SK-N-SH treated with all-trans-retinoic acid at 6 μM for 48 hours (cell line): Measurements from ENCODE around the gene SAMD11.

Experiments
- ARNTL ChIP-seq: fragments of 450-650 bp; formaldehyde crosslinking; IDR thresholded peaks from 2 replicates; pipeline ENCODE4 v1.5.0; 2020; ENCODE audit warnings: low read depth, mild to moderate bottlenecking, moderate library complexity, borderline replicate concordance
- CREB5 ChIP-seq: fragments of 250-450 bp; sonication (Bioruptor Pico); IDR thresholded peaks from 2 replicates; pipeline ENCODE4 v1.5.1; 2020; ENCODE audit warnings: low read depth, mild to moderate bottlenecking, moderate library complexity
- ISL1 ChIP-seq: fragments of 250-450 bp; sonication (Bioruptor Pico); IDR thresholded peaks from 2 replicates; pipeline ENCODE4 v2.1.2; 2022; ENCODE audit warnings: mild to moderate bottlenecking, moderate library complexity
- OSR1 ChIP-seq: fragments of 250-450 bp; sonication (Bioruptor Pico); IDR thresholded peaks from 2 replicates; pipeline ENCODE4 v1.8.0; 2022; ENCODE audit warnings: moderate library complexity, mild to moderate bottlenecking, inconsistent platforms
- POU6F1 ChIP-seq: fragments of 250-450 bp; sonication (Bioruptor Pico); IDR thresholded peaks from 2 replicates; pipeline ENCODE4 v1.8.0; 2021; ENCODE audit warnings: low read depth, mild to moderate bottlenecking, moderate library complexity, borderline replicate concordance
- PPARA ChIP-seq: fragments of 250-450 bp; sonication (Bioruptor Pico); IDR thresholded peaks from 2 replicates; pipeline ENCODE4 v1.5.0; 2020; ENCODE audit warnings: mild to moderate bottlenecking, borderline replicate concordance
- TOX ChIP-seq: fragments of 250-450 bp; sonication (Bioruptor Pico); IDR thresholded peaks from 2 replicates; pipeline ENCODE4 v1.8.0; 2021; ENCODE audit warnings: mild to moderate bottlenecking, moderate library complexity, borderline replicate concordance
- ZC3H10 ChIP-seq: fragments of 250-450 bp; sonication (Bioruptor Pico); IDR thresholded peaks from 2 replicates; pipeline ENCODE4 v1.5.1; 2021; ENCODE audit warnings: mild to moderate bottlenecking, moderate library complexity
- ZFP3 ChIP-seq: fragments of 250-450 bp; sonication (Bioruptor Pico); IDR thresholded peaks from 2 replicates; pipeline ENCODE4 v1.5.0; 2020; ENCODE audit warnings: mild to moderate bottlenecking, moderate library complexity
- ZFP30 ChIP-seq: fragments of 450-650 bp; formaldehyde crosslinking; IDR thresholded peaks from 2 replicates; pipeline ENCODE4 v1.5.0; 2022; ENCODE audit warnings: mild to moderate bottlenecking, moderate library complexity
- ZNF70 ChIP-seq: fragments of 450-650 bp; formaldehyde crosslinking; IDR thresholded peaks from 2 replicates; pipeline ENCODE4 v1.5.0; 2020; ENCODE audit warnings: mild to moderate bottlenecking, moderate library complexity
- ZNF8 ChIP-seq: fragments of 450-650 bp; formaldehyde crosslinking; IDR thresholded peaks from 2 replicates; pipeline ENCODE4 v1.5.0; 2020; ENCODE audit warnings: mild to moderate bottlenecking, moderate library complexity
- TF ChIP-seq, protein P1 (sequence below): fragments of 250-450 bp; sonication (Bioruptor Pico); IDR thresholded peaks from 2 replicates; pipeline ENCODE4 v1.8.0; 2020; ENCODE audit warnings: mild to moderate bottlenecking, moderate library complexity, borderline replicate concordance
- TF ChIP-seq, protein P2 (sequence below): fragments of 250-450 bp; sonication (Bioruptor Pico); IDR thresholded peaks from 2 replicates; pipeline ENCODE4 v1.5.0; 2020; ENCODE audit warnings: mild to moderate bottlenecking, moderate library complexity

DNA sequence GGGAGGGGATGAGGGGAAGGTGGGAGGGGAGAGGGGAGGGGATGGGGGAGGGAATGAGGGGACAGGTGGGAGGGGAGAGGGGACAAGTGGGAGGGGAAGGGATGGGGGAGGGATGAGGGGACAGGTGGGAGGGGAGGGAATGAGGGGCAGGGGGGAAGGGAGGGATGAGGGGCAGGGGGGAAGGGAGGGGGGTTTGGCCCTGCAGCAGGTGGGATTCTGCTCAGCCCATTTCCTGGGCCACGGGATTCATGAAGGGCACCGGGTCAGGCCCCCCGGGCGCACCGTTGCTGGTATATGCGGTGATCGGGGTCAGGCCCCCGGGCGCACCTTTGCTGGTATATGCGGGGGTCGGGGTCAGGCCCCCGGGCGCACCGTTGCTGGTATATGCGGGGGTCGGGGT lies 15.1 kb upstream of the SAMD11 start:
- TF ChIP-seq, protein P1, sequence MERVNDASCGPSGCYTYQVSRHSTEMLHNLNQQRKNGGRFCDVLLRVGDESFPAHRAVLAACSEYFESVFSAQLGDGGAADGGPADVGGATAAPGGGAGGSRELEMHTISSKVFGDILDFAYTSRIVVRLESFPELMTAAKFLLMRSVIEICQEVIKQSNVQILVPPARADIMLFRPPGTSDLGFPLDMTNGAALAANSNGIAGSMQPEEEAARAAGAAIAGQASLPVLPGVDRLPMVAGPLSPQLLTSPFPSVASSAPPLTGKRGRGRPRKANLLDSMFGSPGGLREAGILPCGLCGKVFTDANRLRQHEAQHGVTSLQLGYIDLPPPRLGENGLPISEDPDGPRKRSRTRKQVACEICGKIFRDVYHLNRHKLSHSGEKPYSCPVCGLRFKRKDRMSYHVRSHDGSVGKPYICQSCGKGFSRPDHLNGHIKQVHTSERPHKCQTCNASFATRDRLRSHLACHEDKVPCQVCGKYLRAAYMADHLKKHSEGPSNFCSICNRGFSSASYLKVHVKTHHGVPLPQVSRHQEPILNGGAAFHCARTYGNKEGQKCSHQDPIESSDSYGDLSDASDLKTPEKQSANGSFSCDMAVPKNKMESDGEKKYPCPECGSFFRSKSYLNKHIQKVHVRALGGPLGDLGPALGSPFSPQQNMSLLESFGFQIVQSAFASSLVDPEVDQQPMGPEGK (CRISPR knock-in tag): no peak
- TF ChIP-seq, protein P2, sequence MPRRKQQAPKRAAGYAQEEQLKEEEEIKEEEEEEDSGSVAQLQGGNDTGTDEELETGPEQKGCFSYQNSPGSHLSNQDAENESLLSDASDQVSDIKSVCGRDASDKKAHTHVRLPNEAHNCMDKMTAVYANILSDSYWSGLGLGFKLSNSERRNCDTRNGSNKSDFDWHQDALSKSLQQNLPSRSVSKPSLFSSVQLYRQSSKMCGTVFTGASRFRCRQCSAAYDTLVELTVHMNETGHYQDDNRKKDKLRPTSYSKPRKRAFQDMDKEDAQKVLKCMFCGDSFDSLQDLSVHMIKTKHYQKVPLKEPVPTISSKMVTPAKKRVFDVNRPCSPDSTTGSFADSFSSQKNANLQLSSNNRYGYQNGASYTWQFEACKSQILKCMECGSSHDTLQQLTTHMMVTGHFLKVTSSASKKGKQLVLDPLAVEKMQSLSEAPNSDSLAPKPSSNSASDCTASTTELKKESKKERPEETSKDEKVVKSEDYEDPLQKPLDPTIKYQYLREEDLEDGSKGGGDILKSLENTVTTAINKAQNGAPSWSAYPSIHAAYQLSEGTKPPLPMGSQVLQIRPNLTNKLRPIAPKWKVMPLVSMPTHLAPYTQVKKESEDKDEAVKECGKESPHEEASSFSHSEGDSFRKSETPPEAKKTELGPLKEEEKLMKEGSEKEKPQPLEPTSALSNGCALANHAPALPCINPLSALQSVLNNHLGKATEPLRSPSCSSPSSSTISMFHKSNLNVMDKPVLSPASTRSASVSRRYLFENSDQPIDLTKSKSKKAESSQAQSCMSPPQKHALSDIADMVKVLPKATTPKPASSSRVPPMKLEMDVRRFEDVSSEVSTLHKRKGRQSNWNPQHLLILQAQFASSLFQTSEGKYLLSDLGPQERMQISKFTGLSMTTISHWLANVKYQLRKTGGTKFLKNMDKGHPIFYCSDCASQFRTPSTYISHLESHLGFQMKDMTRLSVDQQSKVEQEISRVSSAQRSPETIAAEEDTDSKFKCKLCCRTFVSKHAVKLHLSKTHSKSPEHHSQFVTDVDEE (CRISPR knock-in tag): no peak
- TF ChIP-seq ZFP3 (CRISPR knock-in tag): no peak
- no peak for TF ChIP-seq POU6F1
- TF ChIP-seq CREB5: no peak
- no peak for TF ChIP-seq ARNTL
- no peak for TF ChIP-seq ZNF8 (CRISPR knock-in tag)
- no peak for TF ChIP-seq ZNF70 (CRISPR knock-in tag)
- no peak for TF ChIP-seq TOX (CRISPR knock-in tag)
- TF ChIP-seq ISL1 (CRISPR knock-in tag): no peak
- no peak for TF ChIP-seq OSR1
- TF ChIP-seq ZFP30 (CRISPR knock-in tag): no peak
- no peak for TF ChIP-seq PPARA (CRISPR knock-in tag)
- no peak for TF ChIP-seq ZC3H10 (CRISPR knock-in tag)
